Inferior parietal cortex (tissue), 1 donor: ENCODE data around the gene DNAJA2.

Source experiments
- DNase-seq: peaks from one replicate; pipeline ENCODE4 v3.0.0-alpha.2; 2016; ENCODE audit errors: extremely low spot score

DNAJA2 gene

DNA sequence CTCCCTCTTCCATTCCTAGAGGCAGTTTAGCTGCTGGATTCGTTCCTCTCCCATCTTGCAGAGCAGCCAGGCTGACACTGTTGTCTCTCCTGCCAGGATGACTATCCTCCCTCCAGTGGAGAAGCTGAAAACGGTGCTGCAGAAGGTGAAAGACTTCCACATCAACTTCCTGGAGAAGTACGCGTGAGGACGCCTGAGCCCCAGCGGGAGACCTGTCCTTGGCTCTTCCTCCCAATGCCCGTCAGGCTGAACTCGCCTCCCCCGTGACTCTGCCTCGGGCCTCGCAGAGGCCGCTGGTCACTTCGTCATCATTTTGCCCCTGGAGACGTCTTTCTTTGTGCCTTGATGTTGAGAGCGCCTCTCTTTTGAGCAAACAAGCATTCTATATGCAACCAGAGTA lies 44.7 kb downstream of the DNAJA2 start:
- no peak for DNase-seq

DNA sequence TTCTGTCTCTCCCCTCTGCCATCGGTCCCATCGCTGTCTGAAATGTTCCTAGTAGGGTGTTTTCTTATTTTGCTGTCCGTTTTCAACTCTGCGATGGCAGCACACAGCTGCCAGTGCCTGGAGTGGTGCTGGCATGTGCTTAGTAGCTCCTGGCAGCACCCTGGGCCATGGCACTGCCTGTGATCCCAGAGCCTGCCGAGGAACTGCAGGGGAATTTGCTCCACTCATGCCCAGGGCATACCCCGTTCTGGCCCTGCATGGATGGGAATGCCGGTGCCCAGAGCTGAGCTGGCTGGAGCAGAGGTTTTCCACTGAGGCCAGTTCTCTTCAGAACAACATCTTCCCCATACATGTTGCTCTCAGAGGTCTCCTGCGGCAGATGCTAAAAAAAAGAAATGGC lies 46.2 kb downstream of the DNAJA2 start:
- DNase-seq = no peak

DNA sequence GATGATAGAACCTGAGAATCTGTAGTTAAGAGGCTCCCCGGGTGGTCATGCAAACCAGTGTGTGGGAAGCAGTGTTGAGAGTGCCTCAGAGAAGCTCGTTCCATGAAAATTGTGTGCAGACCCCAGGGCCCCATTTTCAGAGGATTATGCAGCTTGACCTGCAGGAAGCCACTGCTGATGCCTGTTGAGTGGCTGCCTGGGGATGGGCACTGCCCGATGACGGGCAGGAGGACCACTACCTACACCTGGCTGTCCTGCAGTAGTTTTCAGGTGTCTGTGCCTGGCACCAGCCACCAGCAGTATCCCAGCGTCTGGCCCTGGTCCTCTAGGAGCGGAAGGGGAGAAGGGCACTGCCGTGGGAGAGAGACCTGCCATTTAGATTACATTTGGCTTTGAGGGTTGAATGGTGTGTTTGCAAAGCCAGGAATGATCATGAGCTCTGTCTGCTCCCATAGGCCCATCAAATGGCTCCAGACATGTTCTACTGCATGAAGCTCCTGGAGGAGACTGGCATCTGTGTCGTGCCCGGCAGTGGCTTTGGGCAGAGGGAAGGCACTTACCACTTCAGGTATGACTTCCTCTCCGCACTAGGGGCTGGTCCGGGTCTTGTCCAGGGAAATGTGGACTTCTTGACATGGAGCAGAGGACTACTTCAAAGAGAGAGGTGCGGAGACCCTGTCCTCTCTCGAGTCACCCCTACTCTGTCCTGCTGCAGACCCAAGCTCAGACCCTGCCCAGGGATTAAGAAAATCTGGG lies 46.8 kb downstream of the DNAJA2 start:
- no peak for DNase-seq

DNA sequence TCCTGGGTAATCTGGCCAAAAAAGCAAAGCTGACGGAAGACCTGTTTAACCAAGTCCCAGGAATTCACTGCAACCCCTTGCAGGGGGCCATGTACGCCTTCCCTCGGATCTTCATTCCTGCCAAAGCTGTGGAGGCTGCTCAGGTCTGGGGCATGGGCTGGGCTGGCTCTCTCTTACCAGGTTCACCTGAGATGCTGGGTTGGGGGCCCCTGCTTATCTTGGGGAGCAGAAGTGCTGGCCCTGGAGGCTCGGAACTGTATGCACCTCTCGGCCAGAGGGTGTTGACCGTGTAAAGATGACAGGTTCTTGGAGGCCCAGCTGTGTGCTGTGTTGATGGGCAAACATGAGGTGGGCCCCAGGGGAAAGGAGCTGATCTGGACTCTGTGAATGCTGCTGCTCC lies 49.1 kb downstream of the DNAJA2 start:
- DNase-seq = no peak

GRCh38 chr16:46923513-46924295 lies 49.8 kb downstream of the DNAJA2 start:
- no peak for DNase-seq

DNA sequence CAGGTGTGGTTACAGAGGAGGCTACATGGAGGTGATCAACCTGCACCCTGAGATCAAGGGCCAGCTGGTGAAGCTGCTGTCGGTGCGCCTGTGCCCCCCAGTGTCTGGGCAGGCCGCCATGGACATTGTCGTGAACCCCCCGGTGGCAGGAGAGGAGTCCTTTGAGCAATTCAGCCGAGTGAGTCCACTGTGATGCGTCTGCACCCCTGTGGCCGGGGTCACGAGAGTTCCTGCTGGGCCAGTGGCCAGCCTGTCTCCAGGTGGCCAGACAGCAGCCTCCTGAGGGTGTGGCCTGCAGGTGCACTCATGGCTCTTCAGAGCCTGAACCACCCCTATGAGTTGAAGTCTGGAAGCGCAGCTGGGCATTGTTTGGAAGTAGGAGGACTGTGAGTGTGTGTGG lies 51.2 kb downstream of the DNAJA2 start:
- DNase-seq = no peak

- no peak for DNase-seq
Observed at GRCh38 chr16:46920402-46921068, 52.9 kb downstream of the DNAJA2 start.

DNA sequence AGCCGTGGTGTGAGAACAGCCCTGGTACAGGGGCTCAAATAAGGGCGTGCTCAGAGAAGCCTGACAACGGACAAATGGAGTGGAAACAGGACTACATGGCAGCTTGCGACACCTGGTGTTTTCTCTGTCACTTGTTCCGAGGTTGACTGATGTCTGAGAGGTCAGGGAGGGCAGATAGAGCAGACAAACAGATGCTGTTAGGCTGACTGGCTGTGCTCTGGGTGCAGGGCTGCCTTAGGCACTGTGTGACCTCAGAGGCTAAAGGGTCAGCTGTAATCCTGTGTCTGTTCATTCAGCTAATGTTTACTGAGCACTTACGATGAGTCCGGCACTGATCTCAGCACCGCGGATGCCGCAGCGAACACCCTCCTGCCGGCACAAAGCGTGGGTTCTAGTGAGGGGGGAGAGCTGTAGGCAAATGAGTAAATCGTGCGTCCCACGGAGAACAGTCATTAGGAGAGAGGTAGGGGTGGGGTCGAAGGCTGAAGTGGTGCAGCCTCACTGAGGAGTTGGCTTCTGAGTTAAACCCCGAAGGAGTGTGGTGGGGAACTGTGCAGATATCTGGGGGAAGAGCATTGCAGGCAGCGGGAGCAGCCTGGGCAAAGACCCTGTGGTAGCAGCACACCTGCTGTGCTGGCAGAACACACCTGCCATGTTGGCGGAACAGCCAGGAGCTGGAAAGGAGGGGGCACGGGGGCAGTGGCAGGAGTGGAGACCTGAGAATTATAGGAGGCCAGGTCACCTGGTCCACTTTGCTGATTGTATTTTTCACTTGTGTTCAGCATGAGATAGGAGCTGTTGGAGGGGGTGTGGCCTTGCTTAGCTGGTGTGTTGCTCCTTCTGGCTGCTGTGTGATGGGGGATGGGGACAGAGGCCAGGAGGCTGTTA lies 54.3 kb downstream of the DNAJA2 start:
- DNase-seq = no peak

- DNase-seq = no peak
Observed at GRCh38 chr16:46918400-46918799, 55.1 kb downstream of the DNAJA2 start.

GRCh38 chr16:46916980-46917379 lies 56.5 kb downstream of the DNAJA2 start:
- DNase-seq = no peak

DNA sequence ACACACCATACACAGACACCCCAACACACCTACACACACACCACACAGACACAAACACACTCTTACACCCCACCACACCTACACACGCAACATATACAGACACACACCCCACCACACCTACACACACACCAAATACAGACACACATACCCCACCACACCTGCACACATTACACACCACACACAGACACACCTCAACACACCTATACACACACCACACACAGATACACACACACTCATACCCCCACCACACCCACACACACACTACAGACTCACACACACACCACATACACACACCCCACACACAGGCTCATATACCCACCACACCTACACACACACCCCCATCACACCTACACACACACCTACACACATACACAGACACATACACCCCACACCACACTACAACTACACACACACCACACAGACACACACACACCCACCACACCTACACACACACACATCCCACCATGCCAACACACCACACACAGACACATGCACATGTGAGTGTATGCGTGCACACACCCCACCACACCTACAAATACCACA lies 57.9 kb downstream of the DNAJA2 start:
- DNase-seq = no peak

GRCh38 chr16:46914556-46915201 lies 58.8 kb downstream of the DNAJA2 start:
- no peak for DNase-seq

GRCh38 chr16:46911650-46912049 lies 61.8 kb downstream of the DNAJA2 start:
- DNase-seq = no peak

- peak; percentile 88 for DNase-seq
Observed at GRCh38 chr16:46911038-46911437, 62.4 kb downstream of the DNAJA2 start.

- peak; percentile 88 for DNase-seq
Observed at GRCh38 chr16:46908540-46909372, 64.7 kb downstream of the DNAJA2 start.

DNA sequence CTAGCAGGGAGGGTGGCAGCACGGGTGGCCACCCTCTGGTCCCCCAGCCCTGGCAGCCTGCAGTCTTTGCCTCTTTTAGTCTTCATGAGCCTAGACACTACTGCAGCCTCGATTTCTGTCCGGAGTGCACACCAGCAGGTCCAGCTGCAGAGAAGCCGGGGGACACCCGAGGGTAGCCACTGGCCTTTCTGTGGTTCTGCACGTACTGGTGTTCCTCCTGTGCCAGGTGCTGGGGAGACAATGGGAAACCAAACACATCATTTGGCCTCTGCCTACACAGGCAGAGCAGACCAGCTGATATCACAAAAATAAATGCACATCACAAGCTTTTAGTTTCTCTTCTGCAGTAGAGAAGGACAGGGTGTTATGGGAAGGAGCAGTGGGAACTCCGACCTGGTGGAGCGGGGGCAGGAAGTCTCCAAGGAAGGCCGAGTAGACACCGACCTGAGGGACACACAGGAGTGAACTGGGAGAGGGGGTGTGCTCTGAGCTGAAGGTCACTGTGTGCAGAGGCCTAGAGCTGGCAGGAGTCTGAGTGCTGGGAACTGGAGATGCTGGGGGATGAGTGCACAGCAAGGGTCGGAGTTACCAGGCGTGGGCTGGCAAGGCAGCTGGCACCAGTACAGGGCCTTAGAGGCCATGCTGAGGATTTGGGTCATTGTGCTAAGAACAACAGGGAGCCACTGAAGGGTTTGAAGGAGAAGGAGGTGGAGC lies 66.3 kb downstream of the DNAJA2 start:
- DNase-seq = no peak

- DNase-seq = no peak
Observed at GRCh38 chr16:46906360-46907060, 67.0 kb downstream of the DNAJA2 start.
